ENCODE measurements around the gene AFAP1.

AFAP1 gene

DNA sequence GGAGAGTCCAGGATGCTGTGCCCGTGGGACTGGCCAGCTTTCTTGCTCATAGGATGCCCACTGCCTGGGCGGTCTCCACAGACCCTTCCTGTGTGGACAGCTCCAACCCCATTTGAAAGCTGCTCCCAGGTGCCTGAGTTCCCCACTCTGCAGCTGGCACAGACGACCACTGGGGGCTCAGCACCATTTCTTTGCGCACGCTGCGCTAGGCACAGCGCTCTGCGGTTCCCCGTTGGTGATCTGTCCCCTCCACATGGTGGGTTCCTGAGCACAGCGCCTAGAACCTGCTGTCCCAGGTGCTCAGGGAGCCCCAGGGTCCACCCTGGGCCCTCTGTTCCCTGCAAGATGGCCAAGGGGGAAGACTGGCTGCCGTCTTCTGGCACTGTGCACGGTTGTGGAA, 45.4 kb upstream of the AFAP1 start:
- Histone ChIP-seq H3K27me3 (no peaks in the 10 kb centered on the region), H3K4me3 (no peak overlapping the region), H3K9me3 (no peaks in the 10 kb centered on the region), H3K36me3 (no peaks in the 10 kb centered on the region), H3K4me1 (no peaks in the 10 kb centered on the region), H3K27ac (no peak overlapping the region)
- no peak for TF ChIP-seq CTCF (IDR thresholded peaks at IDR 0.05)
- intact Hi-C loops (cut with DNase I; ENCODE audit: low total_unique reads) = loop anchor here (5.0 kb wide), 1 partner anchor 223 kb away; no protein-coding TSS in a partner anchor
- no peak for DNase-seq

GRCh38 chr4:7984286-7984925, 44.7 kb upstream of the AFAP1 start:
- DNase-seq = no peak
- intact Hi-C loops (cut with DNase I; ENCODE audit: low total_unique reads) = no loop called here
- Histone ChIP-seq H3K4me3 (no peak overlapping the region), H3K36me3 (no peaks in the 10 kb centered on the region), H3K4me1 (no peaks in the 10 kb centered on the region), H3K27ac (no peak overlapping the region), H3K27me3 (no peaks in the 10 kb centered on the region), H3K9me3 (no peaks in the 10 kb centered on the region)
- TF ChIP-seq CTCF (IDR thresholded peaks at IDR 0.05) = no peak

DNA sequence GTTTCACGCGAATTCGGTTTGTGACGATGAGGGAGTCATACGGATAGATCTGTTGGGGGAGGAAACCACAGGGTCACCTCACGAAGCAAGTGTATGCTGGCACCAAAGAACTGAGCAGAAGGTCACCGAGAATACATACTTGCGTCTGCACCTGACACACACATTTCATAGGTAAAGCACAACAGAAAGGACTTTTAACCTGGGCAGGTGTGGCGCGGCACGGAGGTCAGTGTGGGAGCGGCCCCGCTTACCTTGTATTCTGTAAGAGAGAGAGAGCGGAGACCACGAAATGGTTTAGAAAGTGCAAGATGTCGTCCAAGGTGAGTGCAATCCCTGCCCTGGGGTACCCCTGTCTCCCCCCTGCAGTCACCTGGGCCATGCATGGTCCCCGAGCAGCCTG, 43.6 kb upstream of the AFAP1 start:
- Histone ChIP-seq H3K36me3 (no peaks in the 10 kb centered on the region), H3K27me3 (no peaks in the 10 kb centered on the region), H3K27ac (no peak overlapping the region), H3K4me3 (no peak overlapping the region), H3K9me3 (no peaks in the 10 kb centered on the region), H3K4me1 (peaks cover 0 to 9% (median 2%) of the 10 kb centered on the region in 4 donors)
- no peak for DNase-seq
- intact Hi-C loops (cut with DNase I; ENCODE audit: low total_unique reads) = no loop called here
- no peak for TF ChIP-seq CTCF (IDR thresholded peaks at IDR 0.05)

DNA sequence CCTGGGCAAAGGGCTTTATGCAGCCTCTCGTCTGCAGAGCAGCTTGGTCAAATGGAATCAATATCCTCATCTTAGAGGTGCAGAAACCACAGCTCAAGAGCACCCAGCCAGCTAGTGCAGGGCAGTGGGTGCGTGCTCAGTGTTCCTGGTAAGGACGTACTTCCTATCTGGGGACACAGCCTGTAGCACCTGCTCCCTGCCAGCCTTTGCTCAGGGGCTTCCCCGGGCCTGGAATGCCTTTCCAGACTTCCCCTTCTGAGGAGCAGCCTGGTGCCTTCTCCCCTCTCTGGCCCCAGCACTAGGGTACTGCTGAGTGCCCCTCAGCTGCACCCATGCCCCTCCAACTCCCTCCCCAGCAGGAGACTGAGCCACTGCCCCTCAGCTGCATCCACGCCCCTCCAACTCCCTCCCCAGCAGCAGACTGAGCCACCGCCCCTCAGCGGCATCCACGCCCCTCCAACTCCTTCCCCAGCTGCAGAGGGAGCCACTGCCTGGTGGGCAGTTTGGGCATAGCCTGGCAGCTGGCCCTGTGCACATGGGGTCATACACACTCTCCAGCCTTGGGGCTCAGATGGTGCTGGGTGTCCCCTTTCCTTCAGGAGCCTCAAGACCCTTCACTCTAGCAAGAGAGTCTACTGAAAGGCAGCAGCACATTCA, 42.2 kb upstream of the AFAP1 start:
- TF ChIP-seq CTCF (IDR thresholded peaks at IDR 0.05) = no peak
- Histone ChIP-seq H3K9me3 (no peaks in the 10 kb centered on the region), H3K4me1 (peaks cover 0 to 15% (median 4%) of the 10 kb centered on the region in 4 donors), H3K27me3 (no peaks in the 10 kb centered on the region), H3K27ac (no peak overlapping the region), H3K36me3 (no peaks in the 10 kb centered on the region), H3K4me3 (no peak overlapping the region)
- intact Hi-C loops (cut with DNase I; ENCODE audit: low total_unique reads) = no loop called here
- DNase-seq = no peak

DNA sequence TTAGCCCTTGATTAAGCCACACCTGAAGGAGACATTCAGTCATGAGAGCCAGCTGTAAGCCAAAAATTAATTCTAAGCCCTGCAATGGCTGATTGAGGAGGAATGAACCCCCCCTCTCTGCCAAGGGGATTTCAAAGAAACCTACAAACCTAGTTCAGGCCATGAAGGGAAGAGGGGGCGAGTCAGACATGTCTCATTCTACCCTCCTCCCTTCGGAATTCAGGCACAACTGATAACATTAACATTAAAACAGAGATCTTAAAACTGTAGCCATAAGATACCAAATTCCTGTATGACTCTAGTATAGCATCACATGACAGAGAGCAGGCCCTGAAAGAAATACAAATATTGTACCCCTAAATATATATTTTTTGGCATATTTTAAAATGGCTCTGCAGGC, 40.4 kb upstream of the AFAP1 start:
- H3K4me1 ChIP-seq = peaks cover 0 to 15% (median 4%) of the 10 kb centered on the region in 4 donors
- TF ChIP-seq CTCF (IDR thresholded peaks at IDR 0.05) = no peak
- intact Hi-C loops (cut with DNase I; ENCODE audit: low total_unique reads) = no loop called here

More for the DNA sequence above, 40.4 kb upstream of the AFAP1 start:
- no peak overlapping the region for H3K27ac ChIP-seq
- no peak for DNase-seq
- H3K9me3 ChIP-seq = no peaks in the 10 kb centered on the region
- H3K36me3 ChIP-seq = no peaks in the 10 kb centered on the region
- no peak overlapping the region for H3K4me3 ChIP-seq
- H3K27me3 ChIP-seq = no peaks in the 10 kb centered on the region
